ENCODE measurements around the gene RAB19.

DNA sequence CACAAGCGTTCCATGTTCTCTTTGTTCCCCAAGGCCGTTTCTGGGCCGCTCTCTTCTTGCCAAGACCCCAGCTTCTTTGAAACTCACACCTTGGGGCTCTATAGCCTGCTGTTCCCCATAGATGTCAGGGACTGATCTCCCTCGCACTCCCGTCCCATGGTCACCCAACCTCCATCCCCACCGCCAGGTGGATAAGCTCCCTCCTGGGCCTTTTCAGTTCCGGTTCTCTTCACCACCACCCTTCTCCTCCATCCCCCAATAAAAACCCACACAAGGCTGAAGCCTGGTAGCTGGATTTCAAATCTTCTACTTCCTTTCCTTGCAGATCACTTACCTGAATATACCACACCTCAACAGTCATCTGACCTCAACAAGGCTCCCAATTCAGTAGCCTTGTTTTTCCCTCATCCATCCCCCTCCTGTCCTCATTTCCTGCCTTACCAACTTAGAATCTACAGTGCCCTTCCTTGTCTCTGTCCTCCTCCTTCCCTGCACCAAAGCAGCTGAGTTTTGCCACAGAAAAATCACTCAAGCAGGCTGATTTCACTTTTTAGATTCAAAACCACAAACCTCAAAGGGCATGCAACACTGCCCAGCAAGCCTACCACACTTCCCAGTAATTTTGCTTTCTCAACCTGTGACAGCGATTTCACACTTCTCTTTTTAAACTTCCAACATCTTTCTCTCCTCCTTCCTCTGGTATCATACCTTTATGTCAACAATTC is 13.2 kb upstream of the RAB19 start:
- TF ChIP-seq, protein P1, sequence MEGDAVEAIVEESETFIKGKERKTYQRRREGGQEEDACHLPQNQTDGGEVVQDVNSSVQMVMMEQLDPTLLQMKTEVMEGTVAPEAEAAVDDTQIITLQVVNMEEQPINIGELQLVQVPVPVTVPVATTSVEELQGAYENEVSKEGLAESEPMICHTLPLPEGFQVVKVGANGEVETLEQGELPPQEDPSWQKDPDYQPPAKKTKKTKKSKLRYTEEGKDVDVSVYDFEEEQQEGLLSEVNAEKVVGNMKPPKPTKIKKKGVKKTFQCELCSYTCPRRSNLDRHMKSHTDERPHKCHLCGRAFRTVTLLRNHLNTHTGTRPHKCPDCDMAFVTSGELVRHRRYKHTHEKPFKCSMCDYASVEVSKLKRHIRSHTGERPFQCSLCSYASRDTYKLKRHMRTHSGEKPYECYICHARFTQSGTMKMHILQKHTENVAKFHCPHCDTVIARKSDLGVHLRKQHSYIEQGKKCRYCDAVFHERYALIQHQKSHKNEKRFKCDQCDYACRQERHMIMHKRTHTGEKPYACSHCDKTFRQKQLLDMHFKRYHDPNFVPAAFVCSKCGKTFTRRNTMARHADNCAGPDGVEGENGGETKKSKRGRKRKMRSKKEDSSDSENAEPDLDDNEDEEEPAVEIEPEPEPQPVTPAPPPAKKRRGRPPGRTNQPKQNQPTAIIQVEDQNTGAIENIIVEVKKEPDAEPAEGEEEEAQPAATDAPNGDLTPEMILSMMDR (IDR thresholded peaks at IDR 0.05) = no peak
- TF ChIP-seq EZH2 (IDR thresholded peaks at IDR 0.05; ENCODE audit: borderline replicate concordance, insufficient read depth, low read depth, low read length, poor library complexity, severe bottlenecking) = no peak
